GM18870 (cell line): ENCODE measurements around the gene CENPA.
"Not testable (repeated sequence)": the region's sequence is repeated elsewhere in the genome, so short reads cannot be mapped to it uniquely, and the experiment has no call there.

ENCODE experiments used
- ATAC-seq: cut with Tn5 transposase; IDR thresholded peaks from one replicate; pipeline ENCODE4 v1.9.1; 2021; ENCODE audit warnings: moderate library complexity; ENCODE audit not compliant: unreplicated experiment

The CENPA gene

DNA sequence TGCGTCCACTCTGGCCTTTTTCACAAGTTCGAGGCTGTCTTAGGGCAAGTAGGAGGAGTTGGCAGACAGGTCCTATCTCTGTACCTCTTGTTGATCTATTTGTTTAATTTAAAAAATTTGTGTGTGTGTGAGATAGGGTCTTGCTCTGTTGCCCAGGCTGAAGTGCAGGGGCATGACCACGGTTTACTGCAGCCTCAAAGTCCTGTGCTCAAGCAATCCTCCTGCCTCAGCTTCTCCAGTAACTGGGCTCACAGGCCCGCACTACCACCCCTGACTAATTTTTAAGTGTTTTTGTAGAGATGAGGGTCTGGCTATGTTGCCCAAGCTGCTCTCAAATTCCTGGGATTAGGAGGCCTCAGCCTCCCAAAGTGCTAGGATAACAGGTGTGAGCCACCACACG, 26.0 kb upstream of the CENPA start:
- ATAC-seq = no peak

DNA sequence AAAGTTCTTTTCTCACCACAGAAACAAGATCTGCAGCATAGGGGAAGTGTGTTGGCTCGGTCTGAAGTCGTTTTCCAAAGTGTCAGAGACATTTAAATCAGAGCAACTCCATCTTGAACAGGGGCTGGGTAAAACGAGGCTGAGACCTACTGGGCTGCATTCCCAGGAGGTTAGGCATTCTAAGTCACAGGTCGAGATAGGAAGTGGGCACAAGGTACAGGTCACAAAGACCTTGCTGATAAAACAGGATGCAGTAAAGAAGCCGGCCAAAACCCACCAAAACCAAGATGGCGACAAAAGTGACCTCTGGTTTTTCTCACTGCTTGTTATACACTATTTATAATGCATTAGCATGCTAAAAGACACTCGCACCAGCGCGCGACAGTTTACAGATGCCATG, 24.9 kb upstream of the CENPA start:
- not testable (repeated sequence) for ATAC-seq

DNA sequence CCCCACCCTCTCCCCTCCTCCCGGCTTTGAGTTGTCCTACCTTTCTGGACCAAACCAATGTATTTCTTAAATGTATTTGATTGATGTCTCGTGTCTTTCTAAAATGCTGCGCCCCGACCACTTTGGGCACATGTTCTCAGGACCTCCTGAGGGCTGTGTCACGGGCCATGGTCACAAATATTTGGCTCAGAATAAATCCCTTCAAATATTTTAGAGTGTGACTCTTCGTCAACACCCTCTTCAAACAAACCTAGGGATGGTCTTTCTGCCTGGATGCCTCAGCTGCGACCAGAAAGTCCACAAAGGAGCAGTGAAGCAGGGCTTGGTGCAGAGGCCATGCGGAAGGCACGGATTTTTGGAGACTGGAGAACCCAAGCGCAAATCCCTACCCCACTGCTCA, 22.8 kb upstream of the CENPA start:
- ATAC-seq = no peak

DNA sequence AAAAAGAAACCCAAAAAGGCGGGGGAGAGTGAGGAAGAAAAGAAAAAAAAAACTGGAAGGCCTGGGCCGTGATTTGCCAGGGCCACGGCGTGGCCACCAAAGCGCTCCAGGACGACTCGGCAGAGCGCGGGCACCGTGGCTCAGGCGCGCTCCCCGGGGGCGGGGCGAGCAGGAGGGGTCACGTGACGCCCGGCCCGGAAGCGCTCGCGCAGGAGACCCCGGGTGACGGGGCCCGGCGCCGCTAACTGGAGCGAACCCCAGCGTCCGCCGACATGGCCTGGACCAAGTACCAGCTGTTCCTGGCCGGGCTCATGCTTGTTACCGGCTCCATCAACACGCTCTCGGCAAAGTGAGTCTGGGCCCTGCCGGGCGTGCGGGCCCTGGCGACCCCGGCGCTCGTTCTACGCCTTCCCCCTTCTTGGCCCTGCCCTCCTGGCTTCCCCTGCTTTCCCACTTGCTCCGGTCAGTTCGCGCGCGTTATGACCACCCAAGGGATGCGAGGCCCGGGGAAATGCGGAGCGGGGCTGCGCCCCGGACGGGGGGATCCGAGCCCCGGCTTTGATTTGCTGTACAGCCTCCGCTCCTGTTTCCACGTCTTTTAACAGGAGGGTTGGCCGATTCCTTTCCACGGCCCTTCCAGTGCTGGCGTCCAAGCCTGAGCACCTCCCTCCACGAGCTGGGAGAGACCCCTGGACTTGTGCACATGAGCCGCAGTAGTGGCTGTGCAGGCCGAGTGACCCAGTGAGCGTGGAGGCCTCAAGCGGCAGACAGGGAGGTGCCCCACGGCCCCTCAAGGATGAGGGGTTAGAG, 21.6 kb upstream of the CENPA start, which contains the start of gene SLC35F6:
Gene SLC35F6 (plus strand): TSS at position 207 of the 810 bp plus-strand sequence. CDS start 66 bp downstream, at position 273.
- ATAC-seq = no peak

DNA sequence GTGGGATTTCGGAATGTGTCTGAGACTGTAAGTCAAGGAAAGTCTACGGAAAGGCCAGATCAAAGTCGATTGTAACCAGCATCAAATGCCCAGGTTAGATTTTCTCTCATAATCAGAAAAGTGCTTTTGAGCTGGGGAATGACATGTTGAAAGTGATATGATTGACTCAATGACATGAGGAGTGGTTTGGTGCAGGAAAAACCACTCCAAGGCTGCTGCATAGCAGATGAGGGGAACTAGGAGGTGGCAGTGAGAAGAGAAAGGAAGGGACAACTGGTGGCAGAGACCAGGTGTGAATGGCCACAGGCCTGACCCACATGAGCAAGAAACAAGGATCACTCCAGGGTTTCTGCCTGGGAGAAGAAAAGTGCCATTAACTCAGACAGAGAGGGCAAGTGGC, 20.9 kb upstream of the CENPA start:
- ATAC-seq = no peak

DNA sequence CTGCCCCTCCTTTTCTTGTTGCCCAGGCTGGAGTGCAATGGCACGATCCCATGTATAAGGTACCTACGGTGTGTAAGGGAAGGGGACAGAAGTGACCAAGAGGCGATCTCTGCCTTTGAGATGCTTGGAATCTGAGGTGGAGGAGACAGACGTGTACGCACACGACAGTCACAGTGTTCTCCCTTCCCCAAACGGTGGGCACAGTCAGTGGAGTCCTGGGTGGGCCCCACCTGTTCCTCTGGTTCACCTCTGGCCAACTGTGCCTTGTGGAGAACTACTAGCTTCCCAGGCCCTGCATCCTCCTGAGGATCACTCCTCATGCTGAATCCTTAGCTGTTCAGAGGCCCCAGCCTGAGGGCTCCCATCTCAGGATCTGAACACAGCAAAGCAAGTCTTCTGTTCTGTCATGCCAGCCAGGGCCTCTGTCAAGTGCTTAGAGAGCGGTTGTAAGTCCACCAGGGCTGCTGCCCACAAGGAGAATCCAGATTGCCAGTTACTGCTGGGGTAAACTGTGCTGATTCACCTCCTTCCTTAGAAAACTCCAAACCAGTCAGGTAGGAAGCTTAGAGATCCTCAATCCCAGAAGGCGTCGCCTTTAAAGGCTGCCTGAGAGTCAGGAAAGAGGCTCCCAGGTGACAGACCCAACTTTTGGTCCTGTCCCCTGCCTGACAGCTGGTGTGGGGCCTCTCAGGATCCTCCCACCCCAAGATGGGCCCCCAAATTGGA, 20.2 kb upstream of the CENPA start:
- no peak for ATAC-seq

DNA sequence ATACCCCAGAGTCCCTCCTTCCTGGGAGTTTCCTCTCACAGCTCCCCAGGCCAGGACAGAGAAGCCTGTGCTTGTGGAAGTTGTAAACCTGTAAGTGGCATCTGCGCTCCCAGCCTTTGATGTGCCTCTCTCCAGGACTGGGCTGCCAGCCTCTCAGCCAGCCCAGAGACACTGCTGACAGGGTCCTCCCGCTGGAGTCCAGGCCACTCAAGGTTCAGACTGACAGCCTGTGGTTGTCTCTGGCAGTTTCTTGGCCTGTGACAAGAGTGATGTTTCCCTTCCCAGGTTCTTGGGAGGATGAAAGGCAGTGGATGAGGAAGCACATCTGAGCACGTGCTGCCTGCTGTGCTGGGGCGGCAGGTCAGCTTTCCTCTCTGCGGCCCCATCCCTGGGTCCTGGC, 18.7 kb upstream of the CENPA start:
- ATAC-seq = no peak

DNA sequence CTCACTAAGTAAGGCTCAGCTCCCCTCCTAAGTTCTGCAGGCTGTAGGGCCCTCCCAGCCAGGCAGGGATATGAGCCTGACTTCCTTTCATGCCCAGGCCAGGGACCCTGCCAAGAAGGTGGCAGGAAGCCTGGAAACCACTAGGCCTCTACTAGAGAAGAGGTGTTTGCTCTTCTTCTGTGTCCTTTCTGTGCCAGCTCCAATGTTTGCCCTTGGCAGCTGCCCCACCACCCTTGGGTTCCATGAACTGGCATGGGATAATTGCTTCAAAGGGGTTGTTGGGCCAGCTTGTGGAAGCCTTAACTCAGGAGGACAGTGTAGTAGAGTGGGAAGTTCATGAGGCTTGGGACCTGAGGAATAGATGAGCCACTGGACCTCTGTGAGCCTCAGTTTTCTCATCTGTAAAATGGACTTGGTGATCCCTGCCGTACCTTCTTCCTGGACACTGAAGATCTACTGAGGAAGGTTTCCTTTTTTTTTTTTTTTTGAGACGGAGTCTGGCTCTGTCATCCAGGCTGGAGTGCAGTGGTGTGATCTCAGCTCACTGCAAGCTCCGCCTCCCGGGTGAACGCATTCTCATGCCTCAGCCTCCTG, 17.9 kb upstream of the CENPA start:
- no peak for ATAC-seq

DNA sequence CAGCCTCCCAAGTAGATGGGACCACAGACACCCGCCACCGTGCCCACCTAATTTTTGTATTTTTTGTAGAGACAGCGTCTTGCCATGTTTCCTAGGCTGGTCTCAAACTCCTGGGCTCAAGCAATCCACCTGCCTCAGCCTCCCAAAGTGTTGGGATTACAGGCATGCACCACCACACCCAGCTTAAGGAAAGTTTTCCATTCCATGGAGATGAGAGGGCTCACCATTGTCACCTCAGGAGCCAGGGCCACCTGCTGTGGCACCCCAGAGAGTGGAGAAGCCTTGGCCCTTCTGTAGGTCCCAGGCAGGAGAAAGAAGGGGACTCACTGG, 17.1 kb upstream of the CENPA start:
- no peak for ATAC-seq

DNA sequence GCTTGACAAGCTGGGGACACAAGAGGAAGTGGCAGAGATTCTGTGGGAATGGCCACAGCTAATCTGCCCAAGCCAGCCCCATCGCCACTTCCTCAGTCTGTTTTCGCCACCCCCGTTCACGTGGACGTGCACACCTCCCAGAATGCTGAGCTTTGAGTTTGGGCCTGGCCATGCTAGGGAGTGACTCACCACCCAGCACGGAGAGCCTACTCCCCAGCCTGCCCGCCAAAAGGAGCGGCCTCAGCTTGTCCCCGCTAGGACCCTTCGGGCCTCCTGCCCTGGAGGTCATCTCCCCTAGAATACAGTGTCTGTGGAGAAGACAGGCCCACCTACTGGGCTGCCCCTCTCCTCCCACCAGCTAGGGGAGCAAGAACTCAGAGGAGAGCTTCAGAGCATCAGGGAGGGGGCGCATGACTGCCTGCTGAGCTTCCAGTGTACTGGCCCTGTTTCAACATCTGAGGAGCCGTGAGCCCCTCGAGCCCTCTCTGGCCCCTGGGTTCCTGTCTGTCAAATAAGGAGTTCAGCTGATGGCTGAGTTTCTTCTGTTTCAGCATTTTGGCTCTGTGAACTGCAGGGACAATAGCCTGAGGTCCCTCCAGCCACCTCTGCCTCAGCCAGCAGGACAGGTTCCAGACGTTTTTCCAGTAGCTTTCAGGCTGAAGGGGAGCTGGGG, 16.6 kb upstream of the CENPA start:
- no peak for ATAC-seq

DNA sequence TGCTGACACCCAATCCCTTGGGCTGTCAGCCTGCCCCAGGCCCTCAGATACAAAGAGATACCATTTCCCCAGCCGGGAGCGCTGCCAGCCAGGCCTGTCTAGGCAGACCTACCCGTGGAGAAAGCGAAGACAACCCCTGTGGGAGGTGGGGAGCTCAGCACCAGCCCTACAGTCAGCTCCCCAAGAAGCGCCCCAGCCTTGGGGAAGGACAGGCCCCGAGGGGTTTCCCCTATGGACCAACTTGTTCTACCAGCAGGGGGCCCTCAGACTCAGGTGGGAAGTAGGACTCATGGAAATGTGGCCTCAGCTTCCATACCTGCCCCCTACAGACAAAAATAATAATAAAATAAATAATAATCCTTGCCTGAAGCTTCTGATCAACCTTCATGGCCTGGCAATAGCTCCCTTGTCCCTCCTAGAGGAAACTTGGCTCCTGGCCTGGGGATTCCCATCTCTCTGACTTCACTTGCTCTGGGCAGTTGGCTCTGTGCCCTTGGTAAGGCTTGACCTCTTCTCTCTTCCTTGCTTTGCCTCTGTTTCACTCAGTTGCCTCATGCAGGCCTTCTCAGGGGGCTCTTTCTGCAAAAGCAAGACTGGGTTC, 14.8 kb upstream of the CENPA start:
- no peak for ATAC-seq

DNA sequence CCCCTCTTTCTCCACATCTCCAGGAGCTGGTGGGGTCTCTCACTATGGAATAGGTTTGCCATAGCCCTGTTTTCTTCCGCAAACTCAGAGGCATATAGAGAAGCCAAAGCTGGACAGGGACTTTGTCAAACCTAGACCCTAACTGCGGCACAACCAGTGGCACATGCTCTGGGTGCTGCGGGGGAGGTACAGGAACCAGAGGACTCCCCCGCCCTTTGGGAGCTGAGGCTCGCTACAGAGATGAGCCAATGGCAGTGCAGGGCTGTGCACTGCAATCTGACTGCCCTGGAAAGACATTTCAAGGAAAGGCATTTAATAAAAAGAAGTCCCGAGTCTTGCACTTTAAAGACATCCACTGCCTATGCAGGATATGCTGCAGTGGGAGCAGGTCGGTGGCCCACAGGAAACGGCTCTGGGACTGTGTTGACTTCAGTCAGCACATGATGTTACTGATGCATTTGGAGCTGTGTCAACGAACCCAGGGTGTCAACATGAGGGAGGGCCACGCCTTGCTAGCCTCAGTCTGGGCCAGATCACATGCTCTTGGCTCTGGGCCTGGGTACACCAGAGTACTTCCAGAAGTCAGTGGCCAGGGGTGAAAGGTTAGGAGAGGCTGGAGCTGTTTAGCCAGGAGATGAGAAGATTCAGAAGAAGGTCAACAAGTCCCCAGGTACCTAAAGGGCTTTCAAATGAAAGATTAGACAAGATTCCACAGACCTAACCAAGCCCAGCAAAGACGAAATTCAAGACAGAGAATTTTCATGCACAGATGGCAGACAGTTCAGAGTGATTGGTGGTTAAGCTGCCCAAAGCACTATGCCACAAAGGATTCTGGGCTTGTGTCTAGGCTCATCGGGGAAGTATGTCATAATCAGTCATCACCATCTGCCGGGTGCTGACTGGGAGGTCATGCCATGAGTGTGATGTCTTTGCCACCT, 13.5 kb upstream of the CENPA start:
- no peak for ATAC-seq

DNA sequence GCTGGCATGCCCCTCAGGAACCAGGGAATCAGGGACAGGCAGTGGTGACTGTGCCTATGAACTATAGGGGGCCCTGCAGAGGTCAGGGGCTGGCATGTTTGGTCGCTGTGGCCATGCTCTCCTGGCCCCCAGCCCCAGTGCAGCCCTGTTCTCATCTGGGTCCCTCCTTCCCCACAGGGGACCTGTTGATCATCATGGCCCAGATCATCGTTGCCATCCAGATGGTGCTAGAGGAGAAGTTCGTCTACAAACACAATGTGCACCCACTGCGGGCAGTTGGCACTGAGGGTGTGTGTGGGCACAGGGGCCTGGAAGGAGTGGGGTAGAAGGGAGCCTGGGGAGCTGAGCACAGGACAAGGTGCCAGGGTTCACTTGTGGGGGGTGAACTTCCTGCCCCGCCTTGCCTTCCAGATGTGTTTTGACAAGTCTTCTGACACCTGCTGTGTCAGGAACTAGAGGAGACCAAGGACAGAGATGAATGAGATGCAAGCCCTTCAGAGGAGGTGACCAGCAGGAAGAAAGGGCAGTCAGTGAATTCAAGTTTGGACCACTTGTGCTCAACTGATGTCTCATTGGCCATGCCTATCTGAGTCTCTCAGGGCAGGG, 9.6 kb upstream of the CENPA start:
- no peak for ATAC-seq

DNA sequence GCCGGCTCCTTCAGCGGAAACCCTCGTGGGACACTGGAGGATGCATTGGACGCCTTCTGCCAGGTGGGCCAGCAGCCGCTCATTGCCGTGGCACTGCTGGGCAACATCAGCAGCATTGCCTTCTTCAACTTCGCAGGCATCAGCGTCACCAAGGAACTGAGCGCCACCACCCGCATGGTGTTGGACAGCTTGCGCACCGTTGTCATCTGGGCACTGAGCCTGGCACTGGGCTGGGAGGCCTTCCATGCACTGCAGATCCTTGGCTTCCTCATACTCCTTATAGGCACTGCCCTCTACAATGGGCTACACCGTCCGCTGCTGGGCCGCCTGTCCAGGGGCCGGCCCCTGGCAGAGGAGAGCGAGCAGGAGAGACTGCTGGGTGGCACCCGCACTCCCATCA, 7.8 kb upstream of the CENPA start:
- no peak for ATAC-seq

DNA sequence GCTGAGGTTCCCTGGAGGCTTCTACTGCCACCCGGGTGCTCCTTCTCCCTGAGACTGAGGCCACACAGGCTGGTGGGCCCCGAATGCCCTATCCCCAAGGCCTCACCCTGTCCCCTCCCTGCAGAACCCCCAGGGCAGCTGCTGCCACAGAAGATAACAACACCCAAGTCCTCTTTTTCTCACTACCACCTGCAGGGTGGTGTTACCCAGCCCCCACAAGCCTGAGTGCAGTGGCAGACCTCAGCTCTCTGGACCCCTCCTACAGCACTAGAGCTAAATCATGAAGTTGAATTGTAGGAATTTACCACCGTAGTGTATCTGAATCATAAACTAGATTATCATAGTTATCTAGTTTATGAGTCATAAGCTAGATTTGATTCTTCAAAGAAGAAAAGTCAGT, 7.3 kb upstream of the CENPA start:
- no peak for ATAC-seq

DNA sequence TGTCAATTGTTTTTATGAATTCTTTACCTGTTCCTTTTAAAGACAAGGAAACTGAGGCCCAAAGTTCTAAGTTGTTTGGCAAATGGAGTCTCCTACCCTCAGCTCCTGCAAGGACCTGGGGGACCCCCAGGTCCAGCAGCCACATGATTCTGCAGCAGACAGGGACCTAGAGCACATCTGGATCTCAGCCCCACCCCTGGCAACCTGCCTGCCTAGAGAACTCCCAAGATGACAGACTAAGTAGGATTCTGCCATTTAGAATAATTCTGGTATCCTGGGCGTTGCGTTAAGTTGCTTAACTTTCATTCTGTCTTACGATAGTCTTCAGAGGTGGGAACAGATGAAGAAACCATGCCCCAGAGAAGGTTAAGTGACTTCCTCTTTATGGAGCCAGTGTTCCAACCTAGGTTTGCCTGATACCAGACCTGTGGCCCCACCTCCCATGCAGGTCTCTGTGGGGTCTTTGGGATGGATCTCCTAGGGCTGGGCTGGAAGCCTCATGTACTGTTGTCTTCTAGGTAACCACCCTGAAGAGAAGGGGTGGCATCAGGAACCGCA, 5.6 kb upstream of the CENPA start:
- ATAC-seq = no peak

DNA sequence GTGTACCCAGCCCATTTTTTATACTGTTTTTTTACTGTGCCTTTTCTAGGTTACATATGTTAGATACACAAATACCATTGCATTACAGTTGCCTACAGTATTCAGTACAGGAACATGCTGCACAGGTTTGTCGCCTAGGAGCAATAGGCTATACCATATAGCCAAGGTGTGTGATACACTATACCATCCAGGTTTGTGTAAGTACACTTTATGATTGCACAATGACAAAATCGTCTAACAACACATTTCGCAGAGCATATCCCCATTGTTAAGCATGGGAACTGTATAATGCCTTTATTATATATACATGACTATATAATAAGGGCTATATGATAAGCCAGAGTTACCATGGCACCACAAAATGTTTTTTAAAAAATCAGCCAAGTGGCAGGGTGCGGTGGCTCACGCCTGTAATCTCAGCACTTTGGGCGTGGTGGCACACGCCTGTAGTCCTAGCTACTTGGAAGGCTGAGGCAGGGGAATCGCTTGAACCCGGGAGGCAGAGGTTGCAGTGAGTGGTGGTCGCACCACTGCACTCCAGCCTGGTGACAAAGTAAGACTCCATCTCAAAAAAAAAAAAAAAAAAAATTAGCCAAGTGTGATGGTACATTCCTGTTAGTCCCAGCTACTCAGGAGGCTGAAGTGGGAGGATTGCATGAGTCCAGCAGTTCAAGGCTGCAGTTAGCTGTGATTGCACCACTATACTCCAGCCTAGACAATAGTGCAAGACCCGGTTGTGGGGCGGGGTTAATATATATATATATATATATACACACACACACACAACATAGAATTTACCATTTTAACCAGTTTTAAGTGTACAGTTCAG, 2.8 kb upstream of the CENPA start:
- no peak for ATAC-seq

DNA sequence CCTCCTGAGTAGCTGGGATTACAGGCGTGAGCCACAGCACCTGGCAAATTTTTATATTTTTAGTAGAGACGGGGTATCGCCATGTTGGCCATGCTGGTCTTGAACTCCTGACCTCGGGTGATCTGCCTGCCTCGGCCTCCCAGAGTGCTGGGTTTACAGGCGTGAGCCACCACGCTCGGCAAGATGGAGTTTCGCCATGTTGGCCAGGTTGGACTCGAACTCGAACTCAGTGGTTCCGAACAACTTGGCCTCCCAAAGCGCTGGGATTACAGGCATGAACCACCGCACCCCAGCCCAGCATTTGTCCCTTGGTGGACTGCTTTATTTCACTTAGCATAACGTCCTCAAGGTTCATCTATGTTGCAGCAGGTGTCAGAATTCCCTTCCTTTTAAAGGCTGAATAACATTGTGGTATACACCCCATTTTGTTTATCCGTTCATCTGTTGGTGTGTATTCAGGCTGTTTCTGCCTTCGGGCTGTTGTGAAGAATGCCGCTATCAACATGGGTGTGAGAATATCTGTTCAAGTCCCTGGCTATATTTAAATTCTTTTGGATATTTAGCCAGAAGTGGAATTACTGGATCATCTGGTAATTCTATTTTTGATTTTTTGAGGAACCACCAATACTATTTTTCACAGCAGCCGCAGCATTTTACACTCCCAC, 1.2 kb upstream of the CENPA start:
- no peak for ATAC-seq
